Testis (tissue), 5 donors: ENCODE results near the gene CHST8. TPM values are rescaled to one million over a fixed set of nuclear protein-coding genes. Genes with fewer than 3 reads are reported as not detected.

ENCODE experiments used
- DNase-seq: peaks from one replicate; pipeline ENCODE4 v3.0.0-alpha.2; 2019
- H3K27ac ChIP-seq, 2 donors: fragments of 200-600 bp; sonication (generic); one replicate each; pipeline ENCODE4 v1.5.1; 2019
- H3K27me3 ChIP-seq: fragments of 200-600 bp; sonication (generic); one replicate; pipeline ENCODE4 v1.5.1; 2019
- H3K36me3 ChIP-seq: fragments of 200-600 bp; sonication (generic); one replicate; pipeline ENCODE4 v1.5.1; 2017; ENCODE audit warnings: low read depth; ENCODE audit errors: missing control alignments
- H3K4me1 ChIP-seq: fragments of 200-600 bp; sonication (generic); one replicate; pipeline ENCODE4 v1.5.1; 2019
- H3K4me3 ChIP-seq, 2 donors: fragments of 200-600 bp; sonication (generic); one replicate each; pipeline ENCODE4 v1.5.1; 2017 to 2019
- H3K9me3 ChIP-seq: fragments of 200-600 bp; sonication (generic); one replicate; pipeline ENCODE4 v1.5.1; 2017
- POLR2A ChIP-seq: fragments of 450-650 bp; IDR thresholded peaks from one replicate; pipeline ENCODE4 v1.6.1; 2017; ENCODE audit warnings: antibody characterized with exemption, mild to moderate bottlenecking, moderate library complexity
- WGBS, 2 donors: methylation state at CpG; one replicate each; pipeline ENCODE4 v1.1.5; 2018; 5-methylcytosine and 5-hydroxymethylcytosine counted together
- intact Hi-C: fragments of 100-400 bp; cut with DNase I; formaldehyde crosslinking; loops from one replicate; pipeline ENCODE4 v1.15.1; 2023; ENCODE audit warnings: low total_unique reads
- long read RNA-seq, 2 donors: transcript quantifications; one replicate each; lab custom pipeline, GENCODE V29; 2026
- polyA plus RNA-seq: library from polyadenylated mRNA; stranded (reverse); fragments of 350-450 nt; fragmentation: Illumina TruSeq; extraction: RNeasy Lipid Tissue Mini Kit (QIAGEN cat#74804); gene quantifications from one replicate; pipeline ENCODE4 v1.2.3, GENCODE V29; 2014; ENCODE audit warnings: low read depth, low replicate concordance; ENCODE audit not compliant: insufficient read depth
- total RNA-seq, 2 donors: library from RNA; depleted of rRNA; stranded (reverse); fragments of >200 nt; gene quantifications; one replicate each; pipeline ENCODE4 v1.2.3, GENCODE V29; 2016
- TF ChIP-seq, protein P1 (sequence below), 3 experiments: fragments of 450-650 bp in 2 of 3; fragments of 200-600 bp in 1 of 3; sonication (generic) in 1 of 3; IDR thresholded peaks; one replicate each; pipeline ENCODE4 v1.5.1; 2016 to 2019; ENCODE audit warnings: antibody characterized with exemption in 3 of 3, mild to moderate bottlenecking in 2 of 3, moderate library complexity in 1 of 3

CHST8 gene, protein sequence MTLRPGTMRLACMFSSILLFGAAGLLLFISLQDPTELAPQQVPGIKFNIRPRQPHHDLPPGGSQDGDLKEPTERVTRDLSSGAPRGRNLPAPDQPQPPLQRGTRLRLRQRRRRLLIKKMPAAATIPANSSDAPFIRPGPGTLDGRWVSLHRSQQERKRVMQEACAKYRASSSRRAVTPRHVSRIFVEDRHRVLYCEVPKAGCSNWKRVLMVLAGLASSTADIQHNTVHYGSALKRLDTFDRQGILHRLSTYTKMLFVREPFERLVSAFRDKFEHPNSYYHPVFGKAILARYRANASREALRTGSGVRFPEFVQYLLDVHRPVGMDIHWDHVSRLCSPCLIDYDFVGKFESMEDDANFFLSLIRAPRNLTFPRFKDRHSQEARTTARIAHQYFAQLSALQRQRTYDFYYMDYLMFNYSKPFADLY
- under 1 TPM; 0.79 to 0.93 TPM for total RNA-seq
- polyA plus RNA-seq: 0.75 TPM
- long read RNA-seq, donor 1: 0 reads
- long read RNA-seq, donor 2: 0 reads

DNA sequence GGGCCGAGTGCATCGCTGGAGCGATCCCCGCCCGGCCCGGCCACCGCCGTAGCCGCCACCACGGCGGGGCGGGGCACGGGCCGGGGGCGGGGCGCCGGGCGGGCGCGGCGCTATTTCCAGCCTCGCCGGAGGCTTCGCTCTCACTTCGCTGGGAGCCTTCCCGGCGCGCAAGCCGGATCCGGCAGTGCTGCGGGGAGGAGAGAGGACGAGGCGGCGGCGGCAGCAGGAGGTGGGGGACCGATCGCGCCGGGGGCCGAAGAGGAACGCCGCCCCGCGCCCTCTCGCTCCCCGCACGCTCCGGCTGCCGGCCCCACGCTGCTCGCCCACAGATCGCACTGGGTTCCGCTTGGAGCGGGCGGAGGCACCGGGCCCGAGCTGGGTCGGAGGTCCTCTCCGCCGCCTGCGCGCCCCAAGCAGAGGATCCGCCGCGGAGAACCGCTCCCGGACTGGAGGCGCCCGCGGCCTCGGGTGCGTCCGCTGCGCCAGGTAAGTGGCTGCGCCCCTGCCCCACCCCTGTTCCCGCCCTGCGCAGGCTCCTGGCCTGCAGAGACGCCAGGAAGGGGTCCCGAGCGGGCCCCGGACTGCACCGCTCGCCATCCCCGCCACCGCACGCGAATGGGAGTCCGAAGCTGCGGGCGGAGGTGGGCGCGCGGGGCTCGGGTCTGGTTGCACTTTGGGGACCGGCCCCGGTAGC lies at the start of gene CHST8:
CHST8 (plus strand) TSS at position 143 of the 694 bp plus-strand sequence. CDS start 67,309 bp downstream, outside the sequence.
- peak; percentile 53 for DNase-seq
- Histone ChIP-seq H3K4me1 (peaks cover 6% of the 10 kb centered on the region), H3K27me3 (no peaks in the 10 kb centered on the region), H3K4me3 (peak within 1 kb of the TSS; percentile 36 to 56), H3K36me3 (no peaks in the 10 kb centered on the region), H3K9me3 (no peaks in the 10 kb centered on the region), H3K27ac (no peak within 1 kb of the TSS)
- intact Hi-C loops: no loop called here
- TF ChIP-seq, protein P1, sequence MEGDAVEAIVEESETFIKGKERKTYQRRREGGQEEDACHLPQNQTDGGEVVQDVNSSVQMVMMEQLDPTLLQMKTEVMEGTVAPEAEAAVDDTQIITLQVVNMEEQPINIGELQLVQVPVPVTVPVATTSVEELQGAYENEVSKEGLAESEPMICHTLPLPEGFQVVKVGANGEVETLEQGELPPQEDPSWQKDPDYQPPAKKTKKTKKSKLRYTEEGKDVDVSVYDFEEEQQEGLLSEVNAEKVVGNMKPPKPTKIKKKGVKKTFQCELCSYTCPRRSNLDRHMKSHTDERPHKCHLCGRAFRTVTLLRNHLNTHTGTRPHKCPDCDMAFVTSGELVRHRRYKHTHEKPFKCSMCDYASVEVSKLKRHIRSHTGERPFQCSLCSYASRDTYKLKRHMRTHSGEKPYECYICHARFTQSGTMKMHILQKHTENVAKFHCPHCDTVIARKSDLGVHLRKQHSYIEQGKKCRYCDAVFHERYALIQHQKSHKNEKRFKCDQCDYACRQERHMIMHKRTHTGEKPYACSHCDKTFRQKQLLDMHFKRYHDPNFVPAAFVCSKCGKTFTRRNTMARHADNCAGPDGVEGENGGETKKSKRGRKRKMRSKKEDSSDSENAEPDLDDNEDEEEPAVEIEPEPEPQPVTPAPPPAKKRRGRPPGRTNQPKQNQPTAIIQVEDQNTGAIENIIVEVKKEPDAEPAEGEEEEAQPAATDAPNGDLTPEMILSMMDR (IDR thresholded peaks at IDR 0.05): no peak
- TF ChIP-seq POLR2A: no peak
- 1 to 6% methylated on average over 6 to 39 of the region's 96 CpGs for WGBS, 2 donors

DNA sequence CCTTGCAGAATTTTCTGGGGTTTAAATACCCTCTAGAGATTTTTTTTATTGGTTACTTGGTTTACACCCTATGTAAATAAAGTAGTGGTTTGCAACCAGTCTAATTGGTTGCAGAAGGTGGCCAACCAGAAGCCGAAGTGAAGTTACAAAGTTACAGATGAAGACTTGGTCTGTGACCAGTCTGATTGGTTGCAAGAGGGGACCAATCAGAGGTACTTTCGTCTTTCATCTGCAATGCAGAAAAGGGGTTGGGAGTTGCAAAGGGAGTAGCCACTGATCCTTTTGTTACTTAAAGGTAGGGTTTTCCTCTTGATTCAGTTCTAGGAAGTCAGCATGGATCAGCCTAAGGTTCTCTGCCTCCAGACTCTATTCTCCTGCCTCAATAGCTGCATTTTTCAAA lies 48.8 kb upstream of the CHST8 start:
- no peak for DNase-seq
- 66 to 88% methylated on average over 2 of the region's 2 CpGs for WGBS, 2 donors
- intact Hi-C loops: no loop called here

DNA sequence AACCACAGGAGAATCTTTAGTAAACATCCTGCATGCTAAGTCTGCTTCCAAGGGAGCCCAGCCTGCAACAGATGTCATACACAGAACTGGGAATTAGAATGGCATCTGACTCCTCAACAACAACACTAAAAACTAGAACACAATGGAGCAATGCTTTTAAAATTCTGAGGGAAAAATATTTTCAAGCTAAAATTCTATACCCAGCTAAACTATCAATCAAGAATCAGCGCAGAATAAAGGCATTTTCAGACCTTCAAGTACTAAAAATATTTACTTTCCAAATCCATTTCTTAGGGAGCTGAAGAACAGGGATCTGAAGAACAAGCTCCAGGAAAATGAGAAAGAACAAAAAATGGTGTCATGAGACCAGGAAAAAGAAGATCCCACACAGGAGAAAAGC lies 46.9 kb upstream of the CHST8 start:
- TF ChIP-seq, protein P1 (IDR thresholded peaks at IDR 0.05): no peak
- no peak for TF ChIP-seq POLR2A
- intact Hi-C loops: no loop called here
- Histone ChIP-seq H3K36me3 (no peaks in the 10 kb centered on the region), H3K4me1 (no peaks in the 10 kb centered on the region), H3K27me3 (no peaks in the 10 kb centered on the region), H3K9me3 (no peaks in the 10 kb centered on the region), H3K4me3 (no peak overlapping the region), H3K27ac (no peak overlapping the region)
- 90 to 92% methylated on average over 1 of the region's 1 CpG for WGBS, 2 donors
- no peak for DNase-seq

More for the DNA sequence above, 48.8 kb upstream of the CHST8 start:
- Histone ChIP-seq H3K4me1 (no peaks in the 10 kb centered on the region), H3K27ac (no peak overlapping the region), H3K4me3 (no peak overlapping the region), H3K36me3 (no peaks in the 10 kb centered on the region), H3K9me3 (no peaks in the 10 kb centered on the region), H3K27me3 (no peaks in the 10 kb centered on the region)
- TF ChIP-seq, protein P1 (IDR thresholded peaks at IDR 0.05): no peak
- TF ChIP-seq POLR2A: no peak

DNA sequence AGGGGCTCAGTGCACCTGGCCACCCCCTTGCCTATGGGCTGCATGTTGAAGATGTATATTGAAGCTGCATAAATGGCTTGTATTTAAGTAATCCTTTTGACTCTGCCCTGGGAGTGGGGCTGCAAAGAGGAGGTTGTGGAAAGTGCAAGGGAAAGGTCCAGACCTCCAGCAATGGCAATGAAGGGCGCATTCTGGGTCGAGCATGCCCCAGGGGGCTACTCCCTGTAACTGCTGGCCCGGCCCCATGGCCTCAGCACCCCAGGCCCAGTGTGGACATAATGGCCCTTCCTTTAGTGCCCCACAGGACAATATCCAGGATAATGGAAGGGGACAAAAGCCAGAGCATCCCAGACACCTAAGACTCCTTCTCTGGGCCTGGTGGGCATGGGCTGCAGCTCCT lies 43.1 kb upstream of the CHST8 start:
- TF ChIP-seq, protein P1 (IDR thresholded peaks at IDR 0.05): no peak
- no peak for TF ChIP-seq POLR2A
- Histone ChIP-seq H3K9me3 (no peaks in the 10 kb centered on the region), H3K27ac (no peak overlapping the region), H3K36me3 (no peaks in the 10 kb centered on the region), H3K27me3 (no peaks in the 10 kb centered on the region), H3K4me1 (no peaks in the 10 kb centered on the region), H3K4me3 (no peak overlapping the region)
- intact Hi-C loops: no loop called here
- WGBS, 2 donors: 87 to 93% methylated on average over 3 of the region's 3 CpGs
- no peak for DNase-seq
